GM18511 (cell line): ENCODE data around the gene GPSM3.
"Not testable (repeated sequence)": the region's sequence is repeated elsewhere in the genome, so short reads cannot be mapped to it uniquely, and the experiment has no call there.

Experiments
- ATAC-seq: cut with Tn5 transposase; IDR thresholded peaks from one replicate; pipeline ENCODE4 v1.9.1; 2021; ENCODE audit warnings: mild to moderate bottlenecking, moderate library complexity; ENCODE audit not compliant: unreplicated experiment

GPSM3 gene

GRCh38 chr6:32152769-32153563, 39.5 kb downstream of the GPSM3 start:
- ATAC-seq: no peak

- no peak for ATAC-seq
Observed at GRCh38 chr6:32151863-32152768, 40.3 kb downstream of the GPSM3 start, which contains the start of gene PRRT1. PRRT1 (minus strand) TSS chr6:32151939; CDS start chr6:32151827, 112 bp downstream.

- no peak for ATAC-seq
Observed at GRCh38 chr6:32151181-32151862, 41.1 kb downstream of the GPSM3 start.

- ATAC-seq: no peak
Observed at GRCh38 chr6:32149932-32150870, 42.2 kb downstream of the GPSM3 start.

- ATAC-seq: no peak
Observed at GRCh38 chr6:32149092-32149755, 43.2 kb downstream of the GPSM3 start.

- ATAC-seq: no peak
Observed at GRCh38 chr6:32148289-32149091, 44.0 kb downstream of the GPSM3 start.

GRCh38 chr6:32147401-32148132, 44.9 kb downstream of the GPSM3 start:
- ATAC-seq: no peak

- ATAC-seq: no peak
Observed at GRCh38 chr6:32146687-32147086, 45.8 kb downstream of the GPSM3 start.

GRCh38 chr6:32146287-32146686, 46.2 kb downstream of the GPSM3 start:
- ATAC-seq: no peak

- ATAC-seq: not testable (repeated sequence)
Observed at GRCh38 chr6:32144238-32144637, 48.2 kb downstream of the GPSM3 start.
